ENCODE data around the gene HES4.

DNA sequence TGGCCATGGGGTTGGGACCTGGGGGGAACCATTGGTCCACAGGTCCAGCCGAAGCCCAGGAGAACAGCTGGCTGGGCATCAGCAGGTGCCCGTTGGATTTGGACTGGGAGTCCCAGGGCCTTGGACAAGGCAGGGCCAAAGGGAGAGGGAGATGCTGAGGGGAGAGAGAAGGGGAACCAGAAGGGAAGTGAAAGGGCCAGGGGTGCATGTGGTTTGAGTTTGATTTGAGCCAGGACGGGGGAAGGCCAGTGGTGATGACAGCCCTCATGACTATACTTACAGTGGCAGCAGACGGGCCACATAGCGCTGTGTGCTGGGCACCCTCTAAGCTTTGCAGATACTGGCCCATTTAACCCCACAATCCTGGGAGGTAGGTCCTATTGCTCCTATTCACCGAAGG is 38.8 kb upstream of the HES4 start:
- no peak for TF ChIP-seq POLR2A (IDR thresholded peaks at IDR 0.05)
- no peak for TF ChIP-seq CTCF (IDR thresholded peaks at IDR 0.05)
- TF ChIP-seq POLR2AphosphoS5 (IDR thresholded peaks at IDR 0.05): no peak
